ENCODE results near the gene DNAH6. TPM values are rescaled to one million over a fixed set of nuclear protein-coding genes. Genes with fewer than 3 reads are reported as not detected.

Gene DNAH6
- total and polyA plus RNA-seq, 9 of the 15 experiments (the other 6 are each of a cell fraction or from before 2014, with no cell fraction given), result 0.01 to 0.04 (median 0.01) TPM; not detected in 5

- peak in 1 of 2 experiments; percentile 45; a peak in 1 of 4 replicates for TF ChIP-seq ZNF318 (IDR thresholded peaks at IDR 0.05; ENCODE audit: borderline replicate concordance in 1 of 2, low read depth in 1 of 2)
- no peak for TF ChIP-seq DPF2 (IDR thresholded peaks at IDR 0.05)
- TF ChIP-seq GATA2 (CRISPR knock-in tag; IDR thresholded peaks at IDR 0.05), result no peak
- no peak for TF ChIP-seq ZBED1 (IDR thresholded peaks at IDR 0.05)
- TF ChIP-seq NRF1 (conservative IDR thresholded peaks at IDR 0.05 in 1 of 2, IDR thresholded peaks at IDR 0.05 in 1 of 2), result peak in 1 of 2 experiments; percentile 36; a peak in 1 of 4 replicates
- TF ChIP-seq MTA1 (IDR thresholded peaks at IDR 0.05; ENCODE audit: borderline replicate concordance), result no peak
- no peak for TF ChIP-seq CLOCK (CRISPR knock-in tag; IDR thresholded peaks at IDR 0.05; ENCODE audit: borderline replicate concordance)
- TF ChIP-seq MAFG (tag; conservative IDR thresholded peaks at IDR 0.05), result no peak
- TF ChIP-seq CCNT2 (IDR thresholded peaks at IDR 0.05; ENCODE audit: borderline replicate concordance, extremely low read depth, insufficient read length, low read depth, low read length), result no peak
- TF ChIP-seq BCLAF1 (IDR thresholded peaks at IDR 0.05; ENCODE audit: borderline replicate concordance in 1 of 2, control insufficient read depth in 1 of 2, low read depth in 2 of 2, low read length in 1 of 2), result no peak
- TF ChIP-seq ZNF507 (tag; conservative IDR thresholded peaks at IDR 0.05), result no peak
- no peak for TF ChIP-seq ZNF584 (CRISPR knock-in tag; IDR thresholded peaks at IDR 0.05; ENCODE audit: low read depth)
- no peak for TF ChIP-seq FOS (IDR thresholded peaks at IDR 0.05; ENCODE audit: extremely low read depth, insufficient read length)
- TF ChIP-seq POLR2AphosphoS5 (IDR thresholded peaks at IDR 0.05; ENCODE audit: control insufficient read depth, insufficient read depth, low read depth, low read length), result no peak
These were observed 340.5 kb downstream of the DNAH6 start (continued) for GRCh38 chr2:84856787-84857186.
